PC-9 (cell line): ENCODE data around the gene RAB4A. TPM values are rescaled to one million over a fixed set of nuclear protein-coding genes. Genes with fewer than 3 reads are reported as not detected.

Source experiments
- BruUV-seq: library from RNA; stranded (reverse); fragments of 400-500 nt; replicated peaks from 2 replicates; lab custom pipeline; 2021; lab: Mats Ljungman, UMichigan
- CTCF ChIA-PET: fragments of 300-600 bp; sonication (Branson Sonifier 250); formaldehyde crosslinking; loops from one replicate; lab custom pipeline; 2022; ENCODE audit warnings: antibody characterized with exemption; lab: Charles Lee
- POLR2A ChIA-PET: fragments of 300-600 bp; sonication (Branson Sonifier 250); formaldehyde crosslinking; loops from one replicate; lab custom pipeline; 2022; ENCODE audit warnings: antibody characterized with exemption; ENCODE audit not compliant: unreplicated experiment; lab: Charles Lee
- DNase-seq, 2 experiments: peaks; one replicate each; pipeline versions ENCODE4 v3.0.0 to v3.0.0-alpha.2; 2015 to 2022; ENCODE audit warnings: mixed read lengths in 1 of 2
- H2AFZ ChIP-seq: fragments of 200-600 bp; sonication (generic); 2 replicates; pipeline ENCODE4 v1.8.1; 2017; ENCODE audit warnings: antibody characterized with exemption
- H3F3A ChIP-seq: fragments of 200-600 bp; sonication (generic); 2 replicates; pipeline ENCODE4 v1.8.1; 2017; ENCODE audit warnings: antibody characterized with exemption, mild to moderate bottlenecking, low read depth; ENCODE audit not compliant: insufficient read depth
- H3K27ac ChIP-seq: fragments of 200-600 bp; sonication (generic); 2 replicates; pipeline ENCODE4 v1.6.1; 2016; ENCODE audit warnings: mixed run types
- H3K27me3 ChIP-seq: fragments of 200-600 bp; sonication (generic); 2 replicates; pipeline ENCODE4 v1.6.1; 2016; ENCODE audit warnings: low read depth, mixed run types; ENCODE audit not compliant: insufficient read depth
- H3K36me3 ChIP-seq: fragments of 200-600 bp; sonication (generic); 2 replicates; pipeline ENCODE4 v1.6.1; 2016; ENCODE audit warnings: low read depth, mixed run types
- H3K4me1 ChIP-seq: fragments of 200-600 bp; sonication (generic); replicated peaks from 2 replicates; pipeline ENCODE4 v1.6.1; 2016; ENCODE audit warnings: mixed run types; ENCODE audit not compliant: insufficient read depth
- H3K4me2 ChIP-seq: fragments of 200-600 bp; sonication (generic); 2 replicates; pipeline ENCODE4 v1.6.1; 2017; ENCODE audit warnings: mixed run types
- H3K4me3 ChIP-seq: fragments of 200-600 bp; sonication (generic); 2 replicates; pipeline ENCODE4 v1.6.1; 2016; ENCODE audit warnings: mixed run types
- H3K79me2 ChIP-seq: fragments of 200-600 bp; sonication (generic); 2 replicates; pipeline ENCODE4 v1.6.1; 2017; ENCODE audit warnings: low read depth, mixed run types
- H3K9me2 ChIP-seq: fragments of 200-600 bp; sonication (generic); 2 replicates; pipeline ENCODE4 v1.8.1; 2017; ENCODE audit warnings: mild to moderate bottlenecking; ENCODE audit not compliant: insufficient read depth
- H3K9me3 ChIP-seq: fragments of 200-600 bp; sonication (generic); 2 replicates; pipeline ENCODE4 v1.8.1; 2016; ENCODE audit warnings: low read depth; ENCODE audit not compliant: insufficient read depth
- H4K20me1 ChIP-seq: fragments of 200-600 bp; sonication (generic); 2 replicates; pipeline ENCODE4 v1.8.1; 2017; ENCODE audit not compliant: insufficient read depth
- EZH2 ChIP-seq: fragments of 200-600 bp; sonication (generic); IDR thresholded peaks from 2 replicates; pipeline ENCODE4 v1.8.0; 2017; ENCODE audit warnings: antibody characterized with exemption, low read depth
- intact Hi-C: fragments of 100-400 bp; cut with micrococcal nuclease; formaldehyde crosslinking; loops from one replicate; pipeline ENCODE4 v1.10.0; 2022; ENCODE audit not compliant: unreplicated experiment
- total RNA-seq: library from RNA; stranded (reverse); gene quantifications from 2 replicates; pipeline ENCODE4 v1.2.3, GENCODE V29; 2021
- TF ChIP-seq, protein P1 (sequence below): fragments of 200-600 bp; sonication (generic); conservative IDR thresholded peaks from 2 replicates; pipeline ENCODE4 v1.6.1; 2017; ENCODE audit warnings: mixed run types, antibody characterized with exemption, mild to moderate bottlenecking, moderate library complexity

The RAB4A gene
- total RNA-seq, 1 experiment from 2014 or later, result 29.0 TPM

DNA sequence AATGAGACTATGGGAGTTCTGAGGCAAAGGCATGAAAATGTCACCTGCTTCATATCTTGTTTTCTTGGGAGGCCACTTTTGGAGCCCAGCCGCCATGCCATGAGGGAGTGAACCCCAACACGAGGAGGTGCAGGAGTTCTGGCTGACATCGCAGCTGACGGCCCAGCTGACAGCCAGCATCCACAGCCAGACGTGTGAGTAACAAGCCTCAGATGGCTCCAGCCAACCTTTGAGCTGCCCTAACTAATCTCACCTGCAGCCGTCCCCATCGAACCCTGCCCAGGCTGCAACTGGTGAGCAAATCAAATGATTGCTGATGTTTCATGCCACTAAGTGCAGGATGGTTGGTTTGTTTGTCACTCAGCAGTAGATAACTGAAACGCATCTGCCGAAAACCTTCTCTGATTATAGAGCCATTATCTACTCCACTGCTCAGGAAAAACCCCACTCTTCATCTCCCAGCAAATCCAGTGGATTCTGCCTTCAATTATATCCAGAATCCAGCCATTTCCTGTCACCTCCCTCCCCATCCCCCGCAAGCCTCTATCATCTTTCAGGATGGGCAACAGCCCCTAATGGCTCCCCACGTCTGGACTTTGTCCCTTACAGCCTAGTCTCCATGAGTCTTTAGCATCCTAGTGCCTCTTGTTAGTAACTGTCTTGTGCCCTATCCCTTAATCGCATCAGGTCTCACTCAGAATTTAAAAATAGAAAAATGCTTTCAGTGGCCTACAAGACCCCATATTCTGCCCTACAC lies 18.5 kb upstream of the RAB4A start:
- H3K4me2 ChIP-seq, result no peak overlapping the region
- H3K9me2 ChIP-seq, result no peaks in the 10 kb centered on the region
- H3K27me3 ChIP-seq, result peaks cover 6% of the 10 kb centered on the region; the same call in 1 of the 2 replicates
- TF ChIP-seq EZH2, result no peak
- TF ChIP-seq, protein P1, sequence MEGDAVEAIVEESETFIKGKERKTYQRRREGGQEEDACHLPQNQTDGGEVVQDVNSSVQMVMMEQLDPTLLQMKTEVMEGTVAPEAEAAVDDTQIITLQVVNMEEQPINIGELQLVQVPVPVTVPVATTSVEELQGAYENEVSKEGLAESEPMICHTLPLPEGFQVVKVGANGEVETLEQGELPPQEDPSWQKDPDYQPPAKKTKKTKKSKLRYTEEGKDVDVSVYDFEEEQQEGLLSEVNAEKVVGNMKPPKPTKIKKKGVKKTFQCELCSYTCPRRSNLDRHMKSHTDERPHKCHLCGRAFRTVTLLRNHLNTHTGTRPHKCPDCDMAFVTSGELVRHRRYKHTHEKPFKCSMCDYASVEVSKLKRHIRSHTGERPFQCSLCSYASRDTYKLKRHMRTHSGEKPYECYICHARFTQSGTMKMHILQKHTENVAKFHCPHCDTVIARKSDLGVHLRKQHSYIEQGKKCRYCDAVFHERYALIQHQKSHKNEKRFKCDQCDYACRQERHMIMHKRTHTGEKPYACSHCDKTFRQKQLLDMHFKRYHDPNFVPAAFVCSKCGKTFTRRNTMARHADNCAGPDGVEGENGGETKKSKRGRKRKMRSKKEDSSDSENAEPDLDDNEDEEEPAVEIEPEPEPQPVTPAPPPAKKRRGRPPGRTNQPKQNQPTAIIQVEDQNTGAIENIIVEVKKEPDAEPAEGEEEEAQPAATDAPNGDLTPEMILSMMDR, result no peak
- H3K79me2 ChIP-seq, result no peaks in the 10 kb centered on the region
- H3F3A ChIP-seq, result no peaks in the 10 kb centered on the region
- H4K20me1 ChIP-seq, result no peaks in the 10 kb centered on the region
- H3K9me3 ChIP-seq, result no peaks in the 10 kb centered on the region
- no peak overlapping the region for H3K27ac ChIP-seq
- H3K36me3 ChIP-seq, result no peaks in the 10 kb centered on the region
- ChIA-PET POLR2A (no interaction called here), CTCF (no interaction called here)
- DNase-seq, result no peak
- 0 out of 2 replicates have a peak, but pooled peaks cover 5% of the 10 kb centered on the region for H3K4me1 ChIP-seq
- no TSS peak for BruUV-seq
- intact Hi-C loops, result no loop called here
- H2AFZ ChIP-seq, result no peak overlapping the region
- H3K4me3 ChIP-seq, result no peak overlapping the region

- Histone ChIP-seq H3K27ac (no peak overlapping the region), H3K27me3 (peaks cover 6% of the 10 kb centered on the region; the same call in 1 of the 2 replicates), H3K9me2 (no peaks in the 10 kb centered on the region), H3K36me3 (no peaks in the 10 kb centered on the region), H4K20me1 (no peaks in the 10 kb centered on the region), H2AFZ (no peak overlapping the region), H3K4me3 (no peak overlapping the region), H3K4me2 (peak overlapping the region; percentile 60), H3K4me1 (0 out of 2 replicates have a peak, but pooled peaks cover 5% of the 10 kb centered on the region), H3F3A (no peaks in the 10 kb centered on the region), H3K79me2 (no peaks in the 10 kb centered on the region), H3K9me3 (no peaks in the 10 kb centered on the region)
- ChIA-PET POLR2A (interaction anchor here (0.7 kb wide), 1 partner anchor 183 kb away, joined by 7 read pairs; no protein-coding TSS in a partner anchor), CTCF (interaction anchor here (0.6 kb wide), 2 partner anchors 238 to 565 kb away, joined by 3 to 6 read pairs; no protein-coding TSS in a partner anchor)
- intact Hi-C loops, result loop anchor here (1.0 kb wide), 1 partner anchor 24 kb away; no protein-coding TSS in a partner anchor
- TF ChIP-seq EZH2, result no peak
- TF ChIP-seq, protein P1, result no peak
- no TSS peak for BruUV-seq
- DNase-seq, result peak in 1 of 2 experiments; percentile 56
Measured at GRCh38 chr1:229253151-229253974, 17.5 kb upstream of the RAB4A start.

GRCh38 chr1:229254910-229255541 lies 15.9 kb upstream of the RAB4A start:
- TF ChIP-seq, protein P1, result peak; percentile 56
- no peak for TF ChIP-seq EZH2
- BruUV-seq, result no TSS peak
- intact Hi-C loops, result loop anchor here (1.0 to 5.0 kb wide), 3 partner anchors 212 to 591 kb away; no protein-coding TSS in a partner anchor
- H3K9me2 ChIP-seq, result no peaks in the 10 kb centered on the region
- POLR2A ChIA-PET, result no interaction called here
- no peaks in the 10 kb centered on the region for H3K9me3 ChIP-seq
- no peaks in the 10 kb centered on the region for H3K79me2 ChIP-seq
- H3K4me1 ChIP-seq, result 0 out of 2 replicates have a peak, but pooled peaks cover 5% of the 10 kb centered on the region
- H3K27ac ChIP-seq, result no peak overlapping the region
- no peaks in the 10 kb centered on the region for H3K36me3 ChIP-seq
- no peaks in the 10 kb centered on the region for H3F3A ChIP-seq
- H3K4me2 ChIP-seq, result no peak overlapping the region
- DNase-seq, result no peak
- H3K27me3 ChIP-seq, result no peaks in the 10 kb centered on the region; the same call in 1 of the 2 replicates
- H4K20me1 ChIP-seq, result no peaks in the 10 kb centered on the region
- no peak overlapping the region for H2AFZ ChIP-seq
- H3K4me3 ChIP-seq, result no peak overlapping the region
- CTCF ChIA-PET, result interaction anchor here (0.6 to 1.0 kb wide), 3 partner anchors 24 to 1148 kb away, joined by 3 to 4 read pairs (median 3); no protein-coding TSS in a partner anchor
